Measurements from ENCODE around the gene GPR17. TPM values are rescaled to one million over a fixed set of nuclear protein-coding genes. Genes with fewer than 3 reads are reported as not detected.

The GPR17 gene
- total RNA-seq (2021): 0.35 TPM in 1 of 2 replicates, not detected in the other
- long read RNA-seq: 0 reads

DNA sequence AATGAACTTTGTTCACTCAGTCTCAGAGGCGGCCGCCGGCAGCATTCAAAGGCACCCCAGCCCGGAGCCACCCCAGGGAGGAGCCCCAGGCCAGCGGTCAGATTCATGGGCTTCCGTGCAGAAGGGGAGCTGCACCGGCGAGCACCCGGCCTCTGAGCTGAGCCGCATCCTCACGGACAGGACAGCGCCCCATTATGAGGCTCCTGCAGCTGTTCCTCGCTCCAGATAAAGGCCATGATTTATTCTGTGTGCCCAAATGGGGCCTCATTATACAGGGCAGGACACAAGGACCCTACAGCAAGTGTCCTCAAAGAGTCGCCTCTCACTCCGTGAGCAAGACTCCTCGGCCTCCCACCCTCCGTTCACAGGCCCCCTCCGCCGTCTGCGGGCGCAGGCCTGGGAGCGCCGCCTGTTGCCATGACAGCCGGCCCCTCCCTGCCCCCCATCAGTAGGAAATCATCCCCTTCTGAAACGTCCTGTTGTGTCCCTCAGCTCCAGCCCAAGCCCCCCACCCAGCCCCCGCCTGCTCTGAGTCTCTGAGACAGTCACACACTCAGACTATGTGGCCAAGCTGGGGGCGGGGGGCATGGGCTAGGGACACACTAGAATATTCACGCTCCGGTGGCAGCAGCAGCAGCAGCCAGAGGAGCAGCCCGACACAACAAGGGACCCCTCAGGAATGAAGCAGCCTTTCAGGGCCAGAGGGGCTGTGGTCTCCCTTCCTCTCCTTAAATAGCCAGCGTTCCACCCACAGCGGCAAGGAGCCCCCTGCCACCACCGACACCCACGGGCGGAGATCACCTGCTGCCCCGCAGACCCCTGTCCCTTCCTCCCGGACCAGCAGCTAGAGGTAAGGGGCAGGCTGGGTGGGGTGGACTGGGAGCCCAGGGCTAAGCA lies at the start of gene GPR17:
GPR17 (plus strand) TSS at position 759 of the 897 bp plus-strand sequence. CDS start 4,583 bp downstream, outside the sequence.
- WGBS (ENCODE audit: extremely low coverage, insufficient read length, low lambda C conversion rate): no CpG with 5 or more reads among the region's 37 CpGs
- no peak within 1 kb of the TSS; a peak in 1 of 7 replicates for H3K27ac Mint-ChIP-seq
- H3K9me3 Mint-ChIP-seq: no peaks in the 10 kb centered on the region
- no peak within 1 kb of the TSS for H4K8ac ChIP-seq (replicated peaks; ENCODE audit: insufficient read length, low read depth, low read length)
- no peak within 1 kb of the TSS for H3K4ac ChIP-seq (ENCODE audit: low read depth, low read length)
- no peak within 1 kb of the TSS for H2BK15ac ChIP-seq (ENCODE audit: low read depth, low read length)
- no peaks in the 10 kb centered on the region for H3K9me3 ChIP-seq (ENCODE audit: control insufficient read depth, low read depth, low read length)
- H3K14ac ChIP-seq (ENCODE audit: insufficient read depth, low read length): no peak within 1 kb of the TSS; the same call in 1 of the 2 replicates
- TF ChIP-seq, protein P1, sequence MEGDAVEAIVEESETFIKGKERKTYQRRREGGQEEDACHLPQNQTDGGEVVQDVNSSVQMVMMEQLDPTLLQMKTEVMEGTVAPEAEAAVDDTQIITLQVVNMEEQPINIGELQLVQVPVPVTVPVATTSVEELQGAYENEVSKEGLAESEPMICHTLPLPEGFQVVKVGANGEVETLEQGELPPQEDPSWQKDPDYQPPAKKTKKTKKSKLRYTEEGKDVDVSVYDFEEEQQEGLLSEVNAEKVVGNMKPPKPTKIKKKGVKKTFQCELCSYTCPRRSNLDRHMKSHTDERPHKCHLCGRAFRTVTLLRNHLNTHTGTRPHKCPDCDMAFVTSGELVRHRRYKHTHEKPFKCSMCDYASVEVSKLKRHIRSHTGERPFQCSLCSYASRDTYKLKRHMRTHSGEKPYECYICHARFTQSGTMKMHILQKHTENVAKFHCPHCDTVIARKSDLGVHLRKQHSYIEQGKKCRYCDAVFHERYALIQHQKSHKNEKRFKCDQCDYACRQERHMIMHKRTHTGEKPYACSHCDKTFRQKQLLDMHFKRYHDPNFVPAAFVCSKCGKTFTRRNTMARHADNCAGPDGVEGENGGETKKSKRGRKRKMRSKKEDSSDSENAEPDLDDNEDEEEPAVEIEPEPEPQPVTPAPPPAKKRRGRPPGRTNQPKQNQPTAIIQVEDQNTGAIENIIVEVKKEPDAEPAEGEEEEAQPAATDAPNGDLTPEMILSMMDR (conservative IDR thresholded peaks at IDR 0.05): no peak
- H3K79me2 ChIP-seq (ENCODE audit: insufficient read depth, low read length): no peaks in the 10 kb centered on the region
- H3K4me1 ChIP-seq (ENCODE audit: insufficient read depth, low read length): no peaks in the 10 kb centered on the region
- no peak within 1 kb of the TSS for H3K4me3 Mint-ChIP-seq
- DNase-seq: no peak
- no peak within 1 kb of the TSS for H3K27ac ChIP-seq (ENCODE audit: insufficient read length, low read depth, low read length)
- peaks cover 7 to 17% of the 10 kb centered on the region in 2 experiments for H3K4me1 Mint-ChIP-seq
- no peak within 1 kb of the TSS for H3K4me2 ChIP-seq (ENCODE audit: insufficient read depth, insufficient read length, low read length)
- H3K27me3 ChIP-seq (ENCODE audit: insufficient read depth, low read length): no peaks in the 10 kb centered on the region
- H3K18ac ChIP-seq (ENCODE audit: insufficient read length, low read depth, low read length): no peak within 1 kb of the TSS
- H2BK12ac ChIP-seq (ENCODE audit: insufficient read length, low read depth, low read length): no peak within 1 kb of the TSS
- H2AFZ ChIP-seq (ENCODE audit: low read length): no peak within 1 kb of the TSS
- no peaks in the 10 kb centered on the region for H3K79me1 ChIP-seq (ENCODE audit: insufficient read depth, low read depth, low read length, poor library complexity, severe bottlenecking)
- no peaks in the 10 kb centered on the region for H3K36me3 Mint-ChIP-seq (ENCODE audit: insufficient read depth in 1 of 3, low read depth in 3 of 3)
- H3K56ac ChIP-seq (ENCODE audit: insufficient read length, low read depth, low read length): no peak within 1 kb of the TSS
- peaks cover 4% of the 10 kb centered on the region for H3K27me3 Mint-ChIP-seq (ENCODE audit: low read depth)
- no peak within 1 kb of the TSS for H2AK5ac ChIP-seq (ENCODE audit: insufficient read length, low read length)
- H4K5ac ChIP-seq (ENCODE audit: insufficient read length, low read depth, low read length): no peak within 1 kb of the TSS
- peaks cover 4% of the 10 kb centered on the region for H3K23me2 ChIP-seq (ENCODE audit: insufficient read length, low read depth, low read length, poor library complexity, severe bottlenecking)
- H3K9ac ChIP-seq (ENCODE audit: extremely low read depth, insufficient read length, low read length): no peak within 1 kb of the TSS
- H2BK5ac ChIP-seq (ENCODE audit: insufficient read length, low read length): no peak within 1 kb of the TSS
- H2BK120ac ChIP-seq (ENCODE audit: low read depth, low read length, poor library complexity, severe bottlenecking): no peak within 1 kb of the TSS
- no peak within 1 kb of the TSS for H4K91ac ChIP-seq (ENCODE audit: insufficient read length, low read depth, low read length)
- no peak within 1 kb of the TSS for H3K23ac ChIP-seq (ENCODE audit: insufficient read length, low read depth, low read length)
- H3T11ph ChIP-seq (ENCODE audit: low read length): no peak within 1 kb of the TSS
- no peaks in the 10 kb centered on the region for H4K20me1 ChIP-seq (ENCODE audit: control insufficient read depth, insufficient read depth, insufficient read length)
- no peak within 1 kb of the TSS for H2BK20ac ChIP-seq (ENCODE audit: low read depth, low read length, poor library complexity, severe bottlenecking)

Measured in H9 (cell line).